GM12874 (cell line): ENCODE data around the gene NELL1.

ENCODE experiments used
- TF ChIP-seq, protein P1 (sequence below): IDR thresholded peaks from 2 replicates; pipeline ENCODE4 v1.5.1; 2011; ENCODE audit warnings: low read depth, mild to moderate bottlenecking, control low read depth, low read length, moderate library complexity; ENCODE audit not compliant: insufficient read depth

The NELL1 gene

DNA sequence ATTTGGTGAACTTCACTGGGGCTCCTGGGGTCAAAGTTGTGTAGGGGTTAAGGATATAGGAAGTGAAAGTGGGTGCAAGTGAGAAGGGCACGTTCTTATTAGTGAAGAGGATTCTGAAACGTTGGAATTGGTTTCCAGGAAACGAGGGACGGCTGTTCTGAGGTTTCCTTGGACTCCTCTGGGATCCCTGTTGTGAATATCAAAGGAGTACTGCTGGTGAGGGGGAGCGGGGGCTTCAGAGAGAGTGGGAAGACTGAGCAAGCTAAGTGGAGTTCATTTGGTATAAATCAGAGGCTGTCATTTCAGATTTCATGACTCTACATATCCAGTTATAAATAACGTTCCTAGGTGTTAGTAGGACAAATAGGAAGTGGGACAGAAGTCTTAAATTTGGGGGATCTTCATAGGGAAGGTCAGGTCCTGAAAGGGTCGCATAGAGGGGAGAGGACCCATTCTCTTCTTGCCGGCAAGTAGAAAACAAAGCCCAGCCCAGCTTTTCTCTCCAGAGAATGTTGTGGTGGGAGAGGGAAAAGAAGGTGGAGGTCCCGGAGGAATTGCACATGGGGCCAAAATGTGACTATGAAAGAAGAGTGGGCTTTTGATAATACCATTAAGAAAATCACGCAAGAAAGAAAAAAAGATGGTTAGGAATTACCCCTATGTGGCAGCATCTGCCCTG, 1.1 kb upstream of the NELL1 start:
- TF ChIP-seq, protein P1, sequence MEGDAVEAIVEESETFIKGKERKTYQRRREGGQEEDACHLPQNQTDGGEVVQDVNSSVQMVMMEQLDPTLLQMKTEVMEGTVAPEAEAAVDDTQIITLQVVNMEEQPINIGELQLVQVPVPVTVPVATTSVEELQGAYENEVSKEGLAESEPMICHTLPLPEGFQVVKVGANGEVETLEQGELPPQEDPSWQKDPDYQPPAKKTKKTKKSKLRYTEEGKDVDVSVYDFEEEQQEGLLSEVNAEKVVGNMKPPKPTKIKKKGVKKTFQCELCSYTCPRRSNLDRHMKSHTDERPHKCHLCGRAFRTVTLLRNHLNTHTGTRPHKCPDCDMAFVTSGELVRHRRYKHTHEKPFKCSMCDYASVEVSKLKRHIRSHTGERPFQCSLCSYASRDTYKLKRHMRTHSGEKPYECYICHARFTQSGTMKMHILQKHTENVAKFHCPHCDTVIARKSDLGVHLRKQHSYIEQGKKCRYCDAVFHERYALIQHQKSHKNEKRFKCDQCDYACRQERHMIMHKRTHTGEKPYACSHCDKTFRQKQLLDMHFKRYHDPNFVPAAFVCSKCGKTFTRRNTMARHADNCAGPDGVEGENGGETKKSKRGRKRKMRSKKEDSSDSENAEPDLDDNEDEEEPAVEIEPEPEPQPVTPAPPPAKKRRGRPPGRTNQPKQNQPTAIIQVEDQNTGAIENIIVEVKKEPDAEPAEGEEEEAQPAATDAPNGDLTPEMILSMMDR = no peak

DNA sequence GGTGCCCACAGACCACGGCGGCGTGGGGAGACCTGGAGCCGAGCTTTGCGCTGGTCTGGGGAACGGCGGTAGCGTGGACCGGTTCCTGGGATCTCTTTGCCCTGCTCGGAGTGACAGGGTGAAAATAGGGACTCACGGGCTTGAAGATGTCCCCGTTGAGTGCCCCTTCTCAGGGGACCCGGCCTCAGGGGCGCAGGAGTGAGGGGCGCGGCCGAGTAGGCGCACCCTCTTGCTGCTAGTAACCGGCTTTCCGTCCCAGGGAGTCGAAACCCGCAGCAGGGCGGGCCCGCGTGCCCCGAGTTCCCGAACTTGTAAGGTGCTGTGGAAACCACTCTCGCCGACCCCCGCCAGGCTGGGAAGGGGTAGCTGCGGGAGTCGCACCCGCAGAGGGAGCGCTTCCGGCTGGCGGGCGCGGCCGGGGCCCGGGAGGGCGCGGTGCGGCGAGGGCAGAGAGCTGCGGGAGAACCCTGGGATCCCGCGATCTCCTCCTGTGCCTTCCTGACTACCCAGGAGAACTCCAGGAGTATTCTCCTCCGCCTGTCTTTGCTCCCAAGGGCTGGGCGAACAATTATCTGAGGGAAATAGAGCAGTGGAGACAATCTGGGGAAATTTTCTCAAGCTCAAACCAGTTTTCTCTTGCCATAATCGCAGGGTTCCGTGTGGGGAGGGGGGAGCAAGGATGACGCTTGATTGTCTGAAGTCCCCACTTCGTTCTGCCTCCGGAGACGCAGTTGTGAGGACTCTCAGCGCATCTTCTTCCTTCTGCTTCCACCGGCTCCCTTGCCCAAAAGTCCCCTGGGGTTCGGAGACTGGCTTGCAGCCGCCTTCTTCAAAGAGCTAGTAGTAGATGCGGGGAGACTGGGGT, 666 bp downstream of the NELL1 start:
- TF ChIP-seq, protein P1 = no peak

DNA sequence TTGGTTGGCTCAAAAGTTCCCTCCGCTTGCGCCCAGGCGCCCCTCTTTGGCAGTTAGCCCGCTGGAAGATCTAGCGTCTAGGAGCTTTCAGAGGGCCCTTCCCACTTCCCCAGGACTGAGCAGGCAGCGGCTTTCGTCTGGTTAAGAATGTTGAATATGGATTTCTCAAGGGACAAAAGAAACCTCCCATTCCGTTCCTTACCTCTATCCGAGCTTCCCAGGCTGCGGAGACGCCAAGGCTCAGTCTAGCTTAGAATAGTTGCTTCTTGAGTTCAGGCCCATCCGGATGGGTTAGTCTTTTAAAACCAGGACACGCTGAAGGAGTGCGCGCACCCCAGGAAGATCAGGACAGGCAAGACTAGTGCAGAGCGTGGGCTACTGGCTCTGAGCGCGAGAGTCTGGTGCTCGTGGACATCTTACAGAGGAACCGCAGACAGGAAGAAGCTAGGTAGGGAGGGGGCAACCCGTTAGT, 1.6 kb downstream of the NELL1 start:
- TF ChIP-seq, protein P1 = no peak

DNA sequence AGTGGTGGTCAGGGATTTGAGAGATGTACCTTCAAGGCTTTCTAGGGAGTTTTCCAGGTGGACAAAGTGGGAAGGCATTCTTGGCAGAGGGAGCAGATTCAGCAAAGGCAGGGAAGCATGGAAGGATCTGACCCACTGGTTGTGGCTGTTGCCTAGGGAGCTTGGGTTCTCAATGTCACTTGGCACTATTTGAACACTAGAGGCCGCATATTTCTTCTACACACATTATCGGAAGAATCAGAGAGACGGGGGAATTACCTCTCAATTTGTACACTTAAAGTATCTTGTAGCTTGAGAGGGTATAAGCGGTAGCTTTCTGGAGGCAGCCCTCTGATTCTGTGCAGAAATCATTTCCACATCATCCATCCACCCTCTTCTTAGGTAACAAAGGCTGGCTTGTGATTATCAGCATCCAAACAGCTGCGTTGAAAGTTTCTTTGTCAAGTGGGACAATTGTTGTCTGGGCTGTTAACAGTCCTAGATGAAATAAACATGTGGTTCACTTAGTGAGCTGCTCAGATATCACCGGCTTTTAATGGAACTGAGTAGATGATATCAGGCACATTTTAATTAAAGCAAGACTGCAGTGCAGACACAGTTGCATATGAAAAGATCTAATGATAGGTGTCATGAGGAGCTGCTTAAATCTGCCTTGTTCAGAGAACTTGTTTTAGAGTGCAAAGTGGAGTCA, 2.6 kb downstream of the NELL1 start:
- TF ChIP-seq, protein P1 = no peak

DNA sequence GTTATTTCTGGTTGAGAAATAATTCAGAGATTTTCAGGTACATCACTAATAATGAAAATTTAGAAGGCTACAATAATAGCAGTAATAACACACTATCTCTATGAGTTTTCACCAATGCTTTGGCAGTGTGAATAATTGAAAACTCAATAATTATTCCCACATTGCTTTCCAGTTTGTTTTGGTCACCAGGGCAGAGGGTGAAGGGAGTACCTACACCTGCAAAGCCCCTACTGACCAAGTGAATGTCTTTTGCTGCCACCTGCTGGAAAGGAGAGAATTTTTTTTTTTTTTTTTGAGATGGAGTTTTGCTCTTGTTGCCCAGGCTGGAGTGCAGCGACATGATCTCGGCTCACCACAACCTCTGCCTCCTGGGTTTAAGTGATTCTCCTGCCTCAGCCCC, 3.2 kb downstream of the NELL1 start:
- TF ChIP-seq, protein P1 = peak; percentile 39; the same call in 1 of the 2 replicates

DNA sequence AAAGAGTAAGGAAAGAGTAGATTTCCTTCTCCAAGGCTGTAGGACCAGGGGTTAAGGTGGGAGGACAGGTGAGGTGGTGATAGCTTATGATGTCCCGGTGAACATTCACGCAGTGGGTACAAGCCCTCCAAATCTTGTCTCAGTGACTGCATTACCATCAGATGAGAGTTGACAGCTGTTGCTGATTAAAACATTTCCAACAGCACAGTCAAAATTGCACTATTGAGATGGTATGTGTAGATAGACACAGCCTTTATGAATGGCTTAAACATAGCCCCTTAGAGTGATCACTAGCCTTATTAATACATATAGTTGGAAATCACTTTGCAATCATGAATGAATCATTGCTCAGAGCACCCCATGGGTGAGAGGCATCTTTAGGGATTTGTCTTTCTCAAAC, 7.3 kb downstream of the NELL1 start:
- TF ChIP-seq, protein P1 = no peak

DNA sequence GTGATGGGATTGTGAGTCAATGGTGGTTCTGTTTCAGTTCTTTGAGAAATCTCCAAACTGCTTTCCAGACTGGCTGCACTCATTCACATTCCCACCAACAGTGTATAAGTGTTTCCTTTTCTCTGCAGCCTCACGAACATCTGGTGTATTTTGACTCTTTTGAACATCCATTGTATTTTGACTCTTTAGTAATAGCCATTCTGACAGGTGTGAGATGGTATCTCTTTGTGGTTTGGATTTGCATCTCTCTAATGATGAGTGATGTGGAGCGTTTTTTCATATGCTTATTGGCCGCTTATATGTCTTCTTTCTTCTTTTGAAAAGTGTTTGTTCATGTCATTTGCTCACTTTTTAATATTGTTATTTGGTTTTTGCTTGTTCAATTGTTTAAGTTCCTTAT, 19.4 kb downstream of the NELL1 start:
- TF ChIP-seq, protein P1 = no peak
